ENCODE results near the gene P2RX3.
"Not testable (repeated sequence)": the region's sequence is repeated elsewhere in the genome, so short reads cannot be mapped to it uniquely, and the experiment has no call there.

P2RX3 gene

DNA sequence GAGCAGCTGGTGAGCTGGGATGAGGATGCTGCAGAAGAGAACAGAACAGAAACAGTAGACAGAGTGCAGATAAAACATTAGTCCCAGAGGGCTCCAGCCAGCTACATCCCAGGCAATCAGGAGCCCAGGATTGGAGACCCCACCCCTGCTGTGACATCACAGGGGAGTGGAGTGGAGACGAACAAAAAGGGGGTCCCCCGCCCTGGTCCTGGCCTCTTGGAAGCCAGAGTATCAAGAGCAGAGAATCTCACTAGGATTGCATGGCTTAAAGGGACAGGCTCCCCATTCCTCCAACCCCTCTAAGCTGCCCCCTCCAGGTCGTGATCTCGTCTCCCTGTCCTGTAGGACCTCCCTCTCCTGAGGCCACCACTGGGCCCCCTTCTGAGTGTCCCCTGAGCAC is at the start of gene P2RX3:
P2RX3 (plus strand) TSS at position 211 of the 400 bp plus-strand sequence. CDS start 199 bp downstream, outside the sequence.
- no peak for DNase-seq (ENCODE audit: low spot score)

DNA sequence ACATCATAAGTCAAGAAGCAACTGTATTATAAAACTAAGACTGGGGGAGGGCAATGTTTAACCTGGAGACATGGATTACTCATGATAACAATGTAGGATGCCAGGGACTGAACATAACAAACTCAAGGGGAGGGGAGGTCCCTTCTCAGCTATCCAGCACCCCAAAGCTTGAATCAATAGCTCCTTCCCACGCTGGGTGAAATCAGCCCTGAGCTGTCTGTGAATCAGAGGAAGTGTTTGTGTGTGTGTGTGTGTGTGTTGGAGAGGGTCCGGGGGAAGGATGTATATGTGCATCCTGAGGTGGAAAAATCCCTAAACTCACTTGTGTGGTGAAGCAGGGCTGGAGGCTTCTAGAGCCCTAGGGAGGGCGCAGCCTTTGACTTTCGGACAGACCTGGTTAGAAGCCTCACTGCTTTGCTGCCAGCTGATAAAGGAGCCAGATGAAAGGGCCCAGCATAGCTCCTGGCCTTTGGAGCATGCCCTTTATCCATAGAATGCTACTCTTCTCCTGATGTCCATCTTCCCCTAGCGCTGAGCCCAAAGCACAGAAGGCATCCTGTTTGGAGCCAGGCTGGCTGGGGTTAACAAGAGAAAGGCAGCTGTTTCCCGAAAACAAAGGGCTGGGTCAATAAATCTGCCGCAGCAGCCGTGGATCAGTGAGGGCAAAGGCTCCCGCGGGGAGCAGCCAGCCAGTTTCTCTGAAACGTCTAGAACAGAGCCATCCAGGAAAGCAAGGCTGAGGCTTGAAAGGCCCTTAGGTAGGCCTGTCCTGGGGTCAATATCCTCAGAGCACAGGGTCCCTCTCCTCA is 49.2 kb upstream of the P2RX3 start:
- no peak for DNase-seq (ENCODE audit: low spot score)

DNA sequence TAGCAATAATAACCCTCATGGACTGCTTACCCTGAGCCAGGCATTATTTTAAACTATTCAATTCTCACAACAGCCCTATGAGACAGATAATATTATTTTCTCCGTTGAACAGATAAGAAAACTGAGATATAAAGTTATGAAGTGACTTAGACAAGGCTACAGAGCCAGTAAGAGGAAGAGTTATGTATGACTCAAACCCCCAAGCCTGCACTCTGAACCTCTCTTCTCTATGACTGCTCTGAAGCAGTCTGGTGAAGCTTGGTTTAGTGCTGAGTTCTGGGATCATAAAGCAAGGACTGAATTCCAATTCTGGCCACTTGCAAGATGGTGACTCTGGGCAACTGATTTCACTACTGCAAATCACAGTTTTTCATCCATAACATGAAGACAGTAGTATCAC is 47.9 kb upstream of the P2RX3 start:
- DNase-seq (ENCODE audit: low spot score) = no peak

DNA sequence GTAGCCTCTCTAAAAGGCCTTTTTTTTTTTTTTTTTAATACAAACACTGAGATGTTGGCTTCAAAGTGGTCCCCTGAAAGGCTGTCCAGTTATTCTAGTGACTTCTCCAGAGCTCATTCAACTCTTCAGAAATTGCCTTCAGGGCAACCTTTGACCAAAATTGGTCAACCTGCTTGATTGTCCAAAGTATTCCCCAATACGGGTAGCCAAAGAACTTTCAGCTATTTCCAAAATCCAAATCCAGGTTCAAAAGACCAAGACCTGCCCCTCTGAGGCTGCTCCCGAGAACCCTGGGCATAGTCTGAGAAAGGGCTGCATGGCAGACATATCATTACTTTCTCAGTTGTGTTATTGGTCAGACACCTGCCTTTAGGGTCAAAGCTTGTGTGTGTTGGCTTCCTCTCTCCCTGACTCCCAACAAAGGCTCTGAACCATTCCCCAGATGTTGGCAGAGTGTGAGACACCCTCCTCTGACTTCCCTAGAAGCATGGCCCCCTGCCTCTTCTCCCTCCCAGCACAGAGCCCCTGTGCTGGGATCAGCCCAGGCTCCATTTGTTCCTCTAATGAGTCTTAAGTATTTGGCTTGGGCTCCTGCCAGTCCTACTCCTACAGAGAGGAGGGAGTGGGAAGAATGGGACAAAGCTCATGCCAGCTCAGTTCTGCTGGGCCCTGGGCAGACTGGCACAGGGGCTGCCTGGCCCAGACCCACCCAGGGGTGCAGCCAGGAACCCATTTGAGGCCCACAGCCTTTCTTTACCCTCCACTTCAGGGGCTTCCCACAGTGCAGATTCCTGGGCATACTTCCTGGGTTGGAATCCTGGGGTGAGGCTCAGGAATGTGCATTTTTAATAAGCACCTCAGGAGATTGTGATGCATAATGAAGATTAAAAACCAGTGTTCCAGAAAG is 43.7 kb upstream of the P2RX3 start:
- DNase-seq (ENCODE audit: low spot score) = no peak

DNA sequence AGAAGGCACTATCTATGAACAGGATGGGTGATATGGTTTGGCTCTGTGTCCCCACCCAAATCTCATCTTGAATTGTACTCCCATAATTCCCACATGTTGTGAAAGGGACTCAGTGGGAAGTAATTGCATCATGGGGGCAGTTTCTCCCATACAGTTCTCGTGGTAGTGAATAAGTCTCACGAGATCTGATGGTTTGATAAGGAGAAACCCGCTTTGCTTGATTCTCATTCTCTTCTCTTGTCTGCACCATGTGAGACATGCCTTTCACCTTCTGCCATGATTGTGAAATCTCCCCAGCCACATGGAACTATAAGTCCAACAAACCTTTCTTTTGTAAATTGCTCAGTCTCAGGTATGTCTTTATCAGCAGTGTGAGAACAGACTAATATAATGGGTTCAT is 41.9 kb upstream of the P2RX3 start:
- not testable (repeated sequence) for DNase-seq (ENCODE audit: low spot score)

DNA sequence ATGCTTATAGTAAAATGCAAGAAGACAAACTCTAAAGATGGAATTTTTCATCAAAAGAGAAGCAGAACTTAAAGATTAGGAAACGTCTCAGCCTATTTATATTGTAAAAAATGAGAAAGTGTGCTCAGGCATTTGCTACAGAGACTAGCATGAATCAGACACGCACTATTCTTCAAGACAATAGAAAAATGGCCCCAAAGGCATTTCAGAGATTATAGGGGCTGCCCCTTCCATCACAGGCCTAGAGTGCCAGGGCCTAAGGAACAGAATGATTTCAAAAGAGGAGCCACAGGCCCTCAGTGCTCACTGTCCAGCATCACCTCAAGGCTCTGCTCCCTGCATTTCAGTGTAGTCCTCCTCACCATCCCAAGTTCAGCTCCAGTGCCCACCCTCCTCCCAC is 40.9 kb upstream of the P2RX3 start:
- DNase-seq (ENCODE audit: low spot score) = no peak

DNA sequence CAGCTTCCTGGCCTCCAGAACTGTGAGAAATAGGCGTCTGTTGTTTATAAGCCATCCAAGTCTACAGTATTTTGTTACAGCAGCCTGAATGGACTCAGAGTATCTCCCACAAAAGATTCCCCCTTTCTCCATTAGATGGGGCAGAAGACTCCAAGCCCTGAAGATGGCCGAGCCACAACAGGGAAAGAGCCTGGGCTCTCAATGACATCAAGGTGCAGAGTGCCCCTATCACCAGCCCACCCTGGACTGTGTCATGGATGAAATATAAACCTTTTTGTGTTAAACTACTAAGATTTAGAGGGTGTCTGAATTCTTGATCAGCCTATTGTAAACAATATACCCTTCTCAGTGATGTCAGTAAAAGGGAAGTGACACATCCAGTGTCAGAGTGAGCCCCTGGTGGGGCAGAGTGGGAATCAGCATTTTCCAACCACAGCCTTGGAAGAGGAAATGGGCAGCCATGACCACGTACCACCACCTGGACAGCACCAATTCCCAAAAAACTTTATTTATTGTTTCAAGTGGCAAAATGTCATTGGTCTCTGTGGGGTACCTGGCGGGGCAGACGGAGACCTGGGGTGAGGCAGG is 38.9 kb upstream of the P2RX3 start:
- DNase-seq (ENCODE audit: low spot score) = no peak

DNA sequence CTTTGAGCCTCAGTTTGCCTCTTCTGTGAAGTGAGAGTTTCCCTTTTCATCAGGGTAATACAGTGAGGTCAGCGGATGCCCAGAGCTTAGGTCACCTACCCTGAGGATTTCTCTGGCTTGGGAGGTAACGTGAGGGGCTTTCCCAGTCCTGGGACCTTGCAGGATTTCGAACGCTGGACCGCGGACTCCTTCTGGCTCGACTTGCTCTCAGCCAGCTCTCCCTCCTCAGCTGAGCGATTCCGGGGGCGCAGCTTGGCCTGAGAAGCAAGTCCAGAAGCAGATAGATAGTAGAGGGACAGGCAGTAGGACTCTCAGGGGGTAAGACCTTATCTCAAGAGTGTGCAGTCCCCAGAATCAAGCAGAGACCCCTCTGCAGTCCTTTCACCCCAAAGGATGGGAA is 37.4 kb upstream of the P2RX3 start:
- no peak for DNase-seq (ENCODE audit: low spot score)

DNA sequence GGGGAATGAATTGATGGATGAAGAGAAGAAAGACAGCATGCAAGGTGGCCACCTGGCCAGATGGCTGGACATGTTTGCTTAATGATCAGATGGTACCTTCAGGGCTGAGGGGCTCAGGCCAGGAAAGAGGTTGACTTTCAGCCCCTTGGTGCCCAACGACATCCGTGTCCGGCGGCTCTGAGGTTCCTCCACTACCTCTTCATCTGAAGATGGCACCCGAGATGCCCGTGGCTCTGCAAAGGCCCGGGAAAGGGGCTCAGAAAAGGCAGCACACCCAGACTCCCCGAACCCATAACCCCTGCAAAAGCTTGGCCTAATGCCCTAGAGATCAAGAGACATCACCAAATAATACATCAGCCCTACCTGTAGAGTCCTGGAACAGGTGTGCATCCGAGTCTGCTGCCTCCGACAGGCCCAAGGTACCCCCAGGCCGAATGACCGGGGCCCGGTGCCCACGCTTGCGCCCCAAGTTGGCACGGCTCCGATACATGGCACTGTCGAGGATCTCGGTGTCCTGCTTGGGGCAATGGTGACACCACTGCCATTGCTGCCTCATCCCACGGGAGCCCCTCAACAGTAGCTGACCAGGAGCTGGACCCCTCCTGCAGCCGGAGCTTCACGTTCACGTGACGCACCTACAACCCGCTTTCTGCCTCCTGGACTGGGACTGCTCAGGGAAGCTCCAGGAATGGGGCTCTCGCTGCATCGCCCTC is 36.3 kb upstream of the P2RX3 start:
- no peak for DNase-seq (ENCODE audit: low spot score)

DNA sequence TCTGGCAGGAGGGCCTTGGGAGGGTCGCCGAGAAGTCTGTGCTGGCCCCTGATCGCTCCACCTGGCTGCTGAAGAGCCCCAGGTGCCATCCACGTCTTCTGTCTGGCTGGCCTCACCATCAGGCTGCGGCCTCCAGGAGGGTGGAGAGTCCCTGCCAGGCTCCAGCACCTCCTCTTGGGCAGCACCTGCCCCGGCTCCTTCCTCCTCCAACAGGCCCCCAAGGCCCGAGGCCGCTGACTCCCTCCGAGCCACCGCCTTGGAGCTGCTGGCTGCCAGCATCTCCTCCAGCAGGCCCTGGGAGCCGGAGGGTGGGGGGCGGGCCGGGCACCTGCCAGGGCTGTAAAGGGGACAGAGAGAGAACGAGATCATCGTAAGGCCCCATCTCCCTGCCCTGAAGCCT is 35.7 kb upstream of the P2RX3 start:
- DNase-seq (ENCODE audit: low spot score) = no peak

DNA sequence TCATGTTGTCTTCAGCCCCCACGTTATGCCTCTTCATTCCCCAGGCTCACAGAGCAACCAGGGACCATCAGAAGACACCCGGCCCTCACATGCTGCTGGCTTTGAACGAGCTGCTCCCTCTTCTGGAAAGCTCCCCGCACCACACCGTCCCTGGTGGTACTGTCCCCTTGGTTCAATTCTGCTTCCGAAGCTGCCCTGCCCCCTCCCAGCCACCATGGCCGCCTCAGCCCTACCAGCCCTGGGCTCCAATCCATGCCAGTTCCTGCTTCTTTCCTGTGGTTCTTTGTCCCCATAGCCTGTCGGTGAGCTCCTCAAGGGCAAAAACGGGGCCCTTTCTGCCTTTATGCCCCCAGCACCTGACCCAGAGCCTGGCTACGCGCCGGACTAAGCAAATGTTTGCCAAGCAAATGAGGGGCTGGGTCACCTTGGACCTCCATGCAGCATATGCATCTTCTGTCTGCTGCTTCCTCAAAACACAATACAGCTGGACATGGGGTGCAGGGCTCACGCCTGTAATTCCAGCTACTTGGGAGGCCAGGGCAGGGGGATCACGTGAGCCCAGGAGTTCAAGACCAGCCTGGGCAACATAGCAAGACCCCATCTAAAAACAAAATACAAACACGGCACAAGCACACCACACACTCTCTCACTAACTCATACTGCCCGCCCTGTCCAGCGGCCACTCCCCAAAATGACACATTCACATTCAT is 34.7 kb upstream of the P2RX3 start:
- no peak for DNase-seq (ENCODE audit: low spot score)

DNA sequence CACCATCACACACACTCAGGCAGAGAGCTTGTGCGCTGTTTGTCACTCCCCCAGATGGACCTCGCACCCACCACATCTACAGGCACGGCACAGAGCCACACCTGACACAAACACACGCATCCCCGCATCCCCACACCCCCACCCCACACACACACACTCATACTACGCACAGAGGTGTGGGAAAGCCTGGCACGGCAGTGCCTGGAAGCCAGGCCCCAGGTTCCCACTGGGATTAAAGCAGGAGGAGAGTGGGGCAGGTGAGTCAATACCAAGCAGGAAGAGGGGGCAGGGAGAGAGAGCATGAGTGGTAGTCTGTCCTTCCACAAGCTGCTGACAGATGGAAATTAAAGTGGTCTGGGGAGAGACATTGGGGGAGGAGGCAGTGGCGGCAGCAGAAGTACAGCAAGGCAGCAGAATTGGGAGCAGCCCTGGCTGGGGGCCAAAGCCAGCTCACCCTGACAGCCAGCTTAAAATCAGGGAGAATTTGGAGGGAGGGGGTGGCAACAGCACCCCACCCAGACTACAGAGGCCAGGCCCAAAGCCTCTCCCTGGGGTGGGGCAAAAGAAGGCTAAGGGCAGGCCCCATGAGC is 34.1 kb upstream of the P2RX3 start:
- no peak for DNase-seq (ENCODE audit: low spot score)

DNA sequence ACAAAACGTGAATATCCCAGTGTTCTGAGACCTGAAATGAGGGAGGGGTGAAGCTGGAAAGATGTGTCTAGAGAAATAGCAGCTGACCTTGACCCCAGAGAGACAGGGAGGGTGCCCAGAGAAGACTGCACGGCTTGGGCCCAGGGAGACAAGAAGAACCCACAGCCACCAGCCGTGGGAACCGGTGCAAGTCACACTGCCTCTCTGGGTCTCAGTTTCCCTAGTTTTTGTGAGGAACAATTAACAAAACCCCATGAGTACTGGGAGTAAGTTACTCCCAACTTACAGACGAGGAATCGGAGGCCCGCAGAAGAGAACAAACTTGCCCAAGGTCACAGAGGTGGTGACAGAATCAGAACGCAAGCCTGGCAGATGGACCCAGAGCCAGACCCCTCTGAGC is 32.6 kb upstream of the P2RX3 start:
- DNase-seq (ENCODE audit: low spot score) = no peak

DNA sequence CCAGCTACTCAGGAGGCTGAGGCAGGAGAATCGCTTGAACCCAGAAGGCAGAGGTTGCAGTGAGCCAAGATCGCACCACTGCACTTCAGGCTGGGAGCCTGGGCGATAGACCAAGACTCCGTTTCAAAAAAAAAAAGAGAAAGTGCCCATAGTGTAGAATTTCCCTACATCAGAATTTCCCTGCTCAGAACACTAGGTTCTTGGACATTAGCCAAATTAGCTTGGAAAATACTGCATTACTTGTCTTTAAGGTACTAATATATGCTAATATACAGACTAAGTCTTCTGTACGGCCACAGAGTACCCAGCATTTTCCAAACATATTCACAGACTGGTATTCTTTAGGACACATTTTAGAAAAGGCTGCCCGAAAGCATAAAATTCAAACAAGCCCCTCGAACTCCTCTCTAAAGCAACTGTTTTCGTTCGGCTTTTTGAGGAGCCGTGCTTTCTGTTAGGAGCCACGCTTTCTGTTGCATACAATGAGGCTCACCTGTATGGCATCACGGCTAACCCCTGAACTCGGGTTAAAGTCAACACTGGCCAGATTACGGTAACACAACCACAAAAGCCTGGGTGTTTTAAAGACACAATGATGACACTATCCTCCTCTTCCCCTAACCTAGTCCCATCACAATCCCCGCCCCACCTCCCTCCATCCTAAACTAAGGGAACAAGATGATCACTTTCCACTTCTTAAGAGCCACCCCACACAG is 31.8 kb upstream of the P2RX3 start:
- DNase-seq (ENCODE audit: low spot score) = no peak

DNA sequence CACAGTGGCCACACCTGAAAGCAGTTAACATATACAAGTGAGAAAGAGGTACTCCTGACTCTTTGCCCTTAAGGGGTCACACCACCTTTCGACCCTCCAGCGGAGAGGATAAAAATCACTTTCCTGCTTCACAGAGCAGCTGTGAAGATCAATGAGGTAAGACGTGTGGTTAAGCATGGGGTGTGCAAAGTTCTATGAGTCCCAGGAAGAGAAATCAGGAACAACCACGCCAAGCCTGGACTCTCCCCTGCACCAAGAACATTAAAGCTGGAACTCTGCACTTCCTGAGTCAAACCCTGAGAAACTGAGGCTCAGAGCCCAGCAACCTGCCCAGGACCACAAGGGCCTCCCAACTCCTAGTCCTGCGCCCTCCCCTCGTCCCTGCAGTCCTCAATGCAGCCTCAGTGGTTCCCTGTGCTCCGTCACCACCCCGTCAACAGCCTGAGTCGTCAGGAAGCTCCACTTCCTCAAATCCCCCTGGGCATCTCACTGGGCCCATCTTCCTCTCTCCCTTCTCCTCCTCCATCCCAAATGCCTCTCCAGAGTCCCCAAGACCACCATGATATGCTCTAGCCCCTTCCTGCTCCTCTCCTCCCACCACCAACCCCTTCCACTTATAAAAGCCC is 31.1 kb upstream of the P2RX3 start:
- no peak for DNase-seq (ENCODE audit: low spot score)

DNA sequence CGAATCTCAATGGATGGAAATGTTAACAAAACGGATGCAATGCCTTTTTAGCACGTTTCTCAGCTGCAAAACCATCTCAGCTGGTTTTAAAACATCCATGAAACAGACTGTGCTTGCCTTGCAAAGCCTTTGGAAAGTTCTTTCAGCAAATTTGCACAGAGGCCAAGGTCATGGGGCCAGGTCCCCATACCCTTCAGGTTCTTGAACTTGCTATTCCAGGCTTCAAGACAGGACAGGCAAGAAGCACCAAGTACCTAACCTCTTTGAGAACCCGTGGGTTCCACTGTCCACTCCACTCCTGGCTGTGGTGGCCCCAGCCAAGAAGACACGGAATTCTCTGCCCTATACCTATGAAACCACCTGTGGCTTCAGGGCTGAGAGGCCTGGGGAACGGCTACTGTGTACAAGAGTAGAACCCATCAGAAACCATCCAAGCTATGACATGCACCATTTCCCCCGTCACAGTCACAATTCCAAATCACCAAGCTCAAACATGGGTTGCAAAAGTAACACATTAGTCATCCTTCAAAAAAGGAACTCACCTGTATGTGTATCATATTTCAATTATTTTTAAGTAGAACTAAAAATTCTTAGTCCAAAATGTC is 30.4 kb upstream of the P2RX3 start:
- DNase-seq (ENCODE audit: low spot score) = no peak

DNA sequence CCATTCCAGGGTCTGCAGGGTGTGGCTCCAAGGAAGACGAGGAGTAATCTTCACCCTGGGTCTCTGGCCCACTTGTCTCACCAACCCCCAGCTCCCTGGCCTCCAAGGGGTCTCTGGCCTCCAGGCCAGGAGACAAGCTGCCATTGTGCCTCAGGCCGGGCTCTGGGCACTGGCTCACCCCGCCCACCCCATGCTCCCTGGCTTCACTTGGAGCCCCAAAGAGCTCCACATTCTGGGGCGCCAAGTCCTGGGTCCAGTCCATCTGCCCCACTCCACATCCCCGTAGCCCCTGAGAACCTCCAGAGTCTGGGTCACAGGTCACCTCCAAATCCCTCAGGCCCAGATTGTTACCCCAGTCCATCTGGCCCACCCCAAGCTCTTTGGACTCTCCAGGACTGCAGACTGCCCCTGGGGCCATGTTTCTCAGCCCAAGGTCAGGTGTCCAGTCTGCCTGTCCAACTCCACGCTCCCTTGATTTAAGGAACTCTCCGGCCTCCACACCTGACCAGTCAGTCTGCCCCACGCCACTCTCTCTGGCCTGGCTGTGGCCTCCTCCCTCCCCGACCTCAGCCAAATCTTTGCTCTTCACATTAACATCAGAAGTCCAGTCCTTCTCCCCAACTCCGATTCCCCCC is 29.6 kb upstream of the P2RX3 start:
- DNase-seq (ENCODE audit: low spot score) = no peak

DNA sequence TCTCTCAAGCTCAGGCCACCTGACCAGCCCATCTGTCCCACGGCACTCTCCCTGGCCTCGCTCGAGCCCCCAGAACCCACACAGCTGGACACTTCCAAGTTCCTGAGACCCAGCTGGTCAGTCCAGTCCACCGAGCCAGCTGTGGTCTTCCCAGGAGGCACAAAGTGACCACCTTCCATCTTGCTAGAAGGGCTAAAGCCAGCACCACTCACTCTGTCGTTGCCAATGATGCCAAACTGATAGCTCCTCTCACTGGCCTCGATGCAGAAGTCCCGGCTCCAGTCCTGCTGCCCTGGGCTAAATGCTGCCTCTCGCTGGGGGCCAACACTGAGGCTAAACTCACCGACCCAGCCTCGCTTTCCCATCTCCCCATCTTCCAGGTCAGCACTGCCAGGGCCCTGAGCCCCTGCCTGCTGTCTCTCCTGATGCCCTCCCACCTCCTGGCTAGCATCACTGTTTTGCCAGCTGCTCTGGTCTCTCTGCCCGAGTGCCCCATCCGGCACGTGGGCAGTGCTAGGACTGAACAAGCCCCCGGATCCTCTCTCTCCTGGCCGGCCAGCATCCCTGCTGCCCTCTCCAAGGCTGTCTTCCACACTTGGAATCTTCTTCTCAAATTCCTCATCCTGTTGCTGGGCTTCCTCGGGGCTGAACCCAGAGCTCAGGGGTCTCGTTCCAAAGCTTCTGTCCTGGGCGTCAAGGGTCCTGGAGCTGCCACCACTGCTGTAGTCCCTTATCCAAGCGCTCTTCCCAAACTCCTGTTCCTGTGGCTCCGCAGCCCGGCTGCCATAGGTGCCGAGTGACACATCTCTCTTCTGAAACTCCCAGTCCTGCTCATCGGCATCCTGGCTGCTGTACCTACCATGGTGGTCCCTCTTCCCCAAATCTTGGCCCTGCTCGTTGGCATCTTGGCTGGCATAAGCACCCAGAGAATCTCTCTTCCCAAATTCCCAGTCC is 28.8 kb upstream of the P2RX3 start:
- no peak for DNase-seq (ENCODE audit: low spot score)
